ENCODE data around the gene SYTL3. TPM values are rescaled to one million over a fixed set of nuclear protein-coding genes. Genes with fewer than 3 reads are reported as not detected.
A peak's percentile ranks its signal among the peaks of the same experiment; 100 is the strongest.

SYTL3 gene
- total RNA-seq, 2 experiments from 2014 or later: 43.5 to 48.3 TPM

- ChIA-PET CTCF (interaction anchor here (1.0 to 1.9 kb wide), 8 partner anchors 11 to 164 kb away, joined by 3 to 7 read pairs (median 4); partner anchors contain the start of gene EZR), POLR2A (interaction anchor here (1.2 to 2.6 kb wide), 4 partner anchors 11 to 159 kb away, joined by 4 to 13 read pairs (median 6); partner anchors contain the start of genes EZR and SYTL3)
- peaks cover 92% of the 10 kb centered on the region for H3K4me1 Mint-ChIP-seq (ENCODE audit: low read depth)
- peaks cover 83% of the 10 kb centered on the region for H3K36me3 Mint-ChIP-seq (ENCODE audit: low read depth)
- H3K27ac Mint-ChIP-seq: no peak overlapping the region
- H3K9me3 Mint-ChIP-seq (ENCODE audit: insufficient read depth): no peaks in the 10 kb centered on the region
- no peaks in the 10 kb centered on the region for H3K27me3 Mint-ChIP-seq (ENCODE audit: low read depth)
- no peak for ATAC-seq
- DNase-seq: no peak
- no peak overlapping the region for H3K4me3 Mint-ChIP-seq
Observed at GRCh38 chr6:158808442-158808833, 158.6 kb downstream of the SYTL3 start.

DNA sequence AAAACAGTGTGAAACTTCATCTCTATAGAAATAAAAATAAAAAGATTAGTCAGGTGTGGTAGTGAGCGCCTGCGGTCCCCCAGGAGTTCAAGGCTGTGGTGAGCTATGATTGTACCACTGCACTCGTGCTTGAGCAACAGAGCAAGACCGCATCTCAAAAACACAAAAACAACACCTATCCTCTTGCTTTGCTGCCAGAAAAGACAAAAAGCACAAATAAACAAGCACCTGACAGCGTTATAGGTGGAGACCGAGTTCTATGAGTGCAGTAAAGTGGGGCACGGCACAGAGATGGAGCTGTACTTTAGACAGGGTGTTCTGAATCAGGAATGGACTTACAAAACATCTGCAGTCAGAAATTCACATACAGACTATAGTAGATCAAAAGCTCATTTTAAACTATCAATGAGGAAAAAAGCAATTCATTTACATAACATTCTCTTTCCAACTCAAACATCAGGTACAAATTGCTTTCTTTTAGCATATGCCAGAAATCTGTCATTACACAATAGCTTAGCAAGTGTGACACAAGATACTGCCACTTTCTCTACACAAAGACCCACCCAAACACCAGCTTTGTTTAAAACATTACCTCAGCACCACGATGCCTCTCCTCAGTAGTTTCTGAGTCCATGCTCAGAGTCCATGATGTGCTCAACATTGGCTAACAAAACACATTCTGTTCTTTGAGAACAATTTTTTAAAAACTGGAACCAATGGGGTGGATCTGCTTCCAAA, 159.3 kb downstream of the SYTL3 start:
- peaks cover 92% of the 10 kb centered on the region for H3K4me1 Mint-ChIP-seq (ENCODE audit: low read depth)
- H3K27me3 Mint-ChIP-seq (ENCODE audit: low read depth): no peaks in the 10 kb centered on the region
- peak; percentile 26 for ATAC-seq
- no peaks in the 10 kb centered on the region for H3K9me3 Mint-ChIP-seq (ENCODE audit: insufficient read depth)
- no peak for DNase-seq
- ChIA-PET POLR2A (interaction anchor here (1.2 to 2.6 kb wide), 4 partner anchors 10 to 159 kb away, joined by 4 to 13 read pairs (median 6); partner anchors contain the start of genes EZR and SYTL3), CTCF (interaction anchor here (0.8 to 1.9 kb wide), 8 partner anchors 10 to 164 kb away, joined by 3 to 7 read pairs (median 4); partner anchors contain the start of gene EZR)
- H3K27ac Mint-ChIP-seq: peak overlapping the region; percentile 59
- H3K4me3 Mint-ChIP-seq: peak overlapping the region; percentile 12
- peaks cover 88% of the 10 kb centered on the region for H3K36me3 Mint-ChIP-seq (ENCODE audit: low read depth)

DNA sequence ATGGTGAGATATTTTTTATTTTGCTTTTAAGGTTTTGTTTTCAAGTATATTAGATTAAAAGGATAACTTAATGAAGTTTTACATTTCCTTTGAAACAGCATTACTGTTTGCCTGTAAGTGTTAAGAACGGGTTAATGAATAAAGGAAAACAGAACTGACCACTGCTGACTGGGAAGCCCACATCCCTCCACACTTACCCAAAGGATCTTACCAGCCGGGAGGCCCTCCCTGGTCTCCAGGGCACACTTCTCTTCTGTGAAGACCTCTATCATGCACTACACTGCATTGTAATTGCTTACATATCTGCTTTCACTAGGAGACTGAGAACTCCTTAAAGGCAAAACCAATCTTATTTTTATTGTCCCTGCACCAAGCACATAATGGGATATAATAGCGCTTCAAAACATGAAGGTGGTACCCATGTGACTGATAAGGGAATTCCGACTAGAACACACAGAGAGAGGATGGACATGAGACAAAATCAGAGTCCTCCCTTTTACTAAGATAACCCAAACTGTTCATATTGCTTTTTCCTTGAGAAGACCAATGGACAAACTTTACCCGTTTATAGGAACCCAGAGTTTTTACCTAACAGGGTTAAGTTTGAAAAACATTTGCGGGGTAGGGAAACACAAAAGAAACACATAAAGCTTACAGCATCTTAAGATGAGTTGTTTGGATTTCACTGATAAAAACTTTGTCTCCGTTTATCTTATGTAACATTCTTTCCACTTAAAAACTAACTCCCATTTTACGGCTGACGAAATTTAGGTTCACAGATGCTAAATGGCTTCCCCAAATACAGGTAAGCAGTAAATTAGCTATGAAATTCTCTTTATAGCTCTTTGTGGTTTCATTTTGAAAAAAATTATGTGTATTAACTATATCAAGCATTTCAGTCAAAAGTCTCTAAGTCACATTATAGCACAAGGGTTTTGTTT, 160.6 kb downstream of the SYTL3 start:
- DNase-seq (no peak), ATAC-seq (no peak)
- no peaks in the 10 kb centered on the region for H3K9me3 Mint-ChIP-seq (ENCODE audit: insufficient read depth)
- CTCF ChIA-PET: interaction anchor here (1.3 to 2.8 kb wide), 4 partner anchors 18 to 162 kb away, joined by 3 to 11 read pairs (median 6); no protein-coding TSS in a partner anchor
- no peak overlapping the region for H3K27ac Mint-ChIP-seq
- peaks cover 94% of the 10 kb centered on the region for H3K4me1 Mint-ChIP-seq (ENCODE audit: low read depth)
- POLR2A ChIA-PET: interaction anchor here (3.1 kb wide), 1 partner anchor 59 kb away, joined by 24 read pairs; no protein-coding TSS in a partner anchor
- H3K4me3 Mint-ChIP-seq: no peak overlapping the region
- H3K36me3 Mint-ChIP-seq (ENCODE audit: low read depth): peaks cover 94% of the 10 kb centered on the region
- no peaks in the 10 kb centered on the region for H3K27me3 Mint-ChIP-seq (ENCODE audit: low read depth)

DNA sequence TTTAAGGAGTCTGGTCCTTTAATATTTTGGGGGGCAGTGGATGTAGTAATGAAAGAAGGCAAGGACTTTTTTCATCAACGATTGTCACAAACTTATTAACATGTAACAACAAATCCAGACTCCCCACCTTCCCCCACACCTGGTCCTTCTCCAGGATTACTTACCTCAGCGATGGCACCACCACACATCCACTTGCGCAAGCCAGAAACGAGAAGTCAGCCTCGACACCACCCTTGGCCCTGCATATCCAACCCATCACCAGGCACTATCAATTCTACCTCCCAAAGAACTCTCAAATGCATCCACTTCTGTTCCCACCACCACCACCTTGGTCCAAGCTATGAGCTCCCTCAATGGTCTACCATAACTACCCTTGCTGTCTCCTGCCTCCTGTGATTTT, 162.8 kb downstream of the SYTL3 start:
- CTCF ChIA-PET: interaction anchor here (1.1 to 3.7 kb wide), 6 partner anchors 9 to 160 kb away, joined by 4 to 11 read pairs (median 8); no protein-coding TSS in a partner anchor
- POLR2A ChIA-PET: interaction anchor here (1.1 to 3.1 kb wide), 3 partner anchors 9 to 57 kb away, joined by 3 to 24 read pairs (median 4); no protein-coding TSS in a partner anchor
- DNase-seq: no peak
- H3K4me3 Mint-ChIP-seq: peak overlapping the region; percentile 27
- peaks cover 92% of the 10 kb centered on the region for H3K36me3 Mint-ChIP-seq (ENCODE audit: low read depth)
- peak overlapping the region; percentile 70 for H3K27ac Mint-ChIP-seq
- no peak for ATAC-seq
- peaks cover 88% of the 10 kb centered on the region for H3K4me1 Mint-ChIP-seq (ENCODE audit: low read depth)
- H3K27me3 Mint-ChIP-seq (ENCODE audit: low read depth): no peaks in the 10 kb centered on the region
- no peaks in the 10 kb centered on the region for H3K9me3 Mint-ChIP-seq (ENCODE audit: insufficient read depth)

DNA sequence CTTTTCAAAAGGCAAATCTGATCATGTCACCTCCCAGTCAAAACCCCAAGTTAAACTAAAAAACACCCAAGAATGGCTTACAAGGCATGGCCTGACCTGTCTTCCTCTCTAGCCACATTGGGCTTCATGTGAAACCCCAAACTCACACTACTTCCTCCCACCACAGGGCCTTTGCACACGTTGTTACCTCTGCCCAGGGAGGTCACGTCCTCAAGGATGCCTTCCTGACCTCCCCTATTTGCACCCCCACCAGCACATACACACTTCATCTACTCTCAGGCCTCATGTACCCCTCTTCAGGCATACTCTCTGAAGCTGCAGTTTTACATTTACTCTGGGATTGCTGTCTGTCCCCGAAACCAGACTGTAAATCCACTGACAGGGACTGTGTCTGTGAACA, 163.2 kb downstream of the SYTL3 start:
- H3K9me3 Mint-ChIP-seq (ENCODE audit: insufficient read depth): no peaks in the 10 kb centered on the region
- H3K4me1 Mint-ChIP-seq (ENCODE audit: low read depth): peaks cover 84% of the 10 kb centered on the region
- no peaks in the 10 kb centered on the region for H3K27me3 Mint-ChIP-seq (ENCODE audit: low read depth)
- H3K36me3 Mint-ChIP-seq (ENCODE audit: low read depth): peaks cover 91% of the 10 kb centered on the region
- ATAC-seq (peak; percentile 18), DNase-seq (peak; percentile 53)
- H3K27ac Mint-ChIP-seq: peak overlapping the region; percentile 70
- peak overlapping the region; percentile 27 for H3K4me3 Mint-ChIP-seq
- CTCF ChIA-PET: interaction anchor here (1.1 to 3.7 kb wide), 7 partner anchors 9 to 56 kb away, joined by 4 to 11 read pairs (median 7); no protein-coding TSS in a partner anchor
- POLR2A ChIA-PET: interaction anchor here (1.1 to 3.1 kb wide), 5 partner anchors 10 to 56 kb away, joined by 3 to 24 read pairs (median 6); no protein-coding TSS in a partner anchor

Small RNA genes lying within 50 kb of the gene (microRNA-seq; reads per million reads assigned to microRNA genes)
- not detected for gene MIR3918
- gene MIR7161: not detected

Other genes starting within 250 kb of the SYTL3 start
- 10 to 100 TPM; 15.0 to 15.2 TPM for gene TMEM181, start 90.0 kb upstream of the SYTL3 start, total RNA-seq
- gene DYNLT1, start 5.3 kb upstream of the SYTL3 start, total RNA-seq: 10 to 100 TPM; 79.0 to 86.4 TPM
- gene EZR, start 169.3 kb downstream of the SYTL3 start, total RNA-seq: 100 to 1,000 TPM; 177 to 180 TPM

All from activated CD8-positive, alpha-beta T cell treated with anti-CD3 and anti-CD28 coated beads, Interleukin-2, amount 10 ng/mL, durations not matched to agents 7 days and 5 days (primary cell).